ENCODE measurements around the gene RGS16. TPM values are rescaled to one million over a fixed set of nuclear protein-coding genes. Genes with fewer than 3 reads are reported as not detected.
A peak's percentile ranks its signal among the peaks of the same experiment; 100 is the strongest.
"Not testable (repeated sequence)": the region's sequence is repeated elsewhere in the genome, so short reads cannot be mapped to it uniquely, and the experiment has no call there.

RGS16 gene
- polyA plus RNA-seq, 1 donor from 2014 or later: 1.9 TPM

GRCh38 chr1:182634306-182635072, 30.3 kb upstream of the RGS16 start:
- Mint-ChIP-seq H3K27ac (peak overlapping the region in 2 of 3 donors; percentile 87 to 96), H3K27me3 (no peaks in the 10 kb centered on the region), H3K9me3 (no peaks in the 10 kb centered on the region), H3K36me3 (no peaks in the 10 kb centered on the region), H3K4me1 (peaks cover 36 to 39% (median 38%) of the 10 kb centered on the region in 3 donors), H3K4me3 (peak overlapping the region in 2 of 4 donors; percentile 73 to 75)

GRCh38 chr1:182633657-182634281, 29.6 kb upstream of the RGS16 start:
- H3K4me1 Mint-ChIP-seq: peaks cover 40 to 45% (median 40%) of the 10 kb centered on the region in 3 donors
- peak overlapping the region in 2 of 4 donors; percentile 73 to 75 for H3K4me3 Mint-ChIP-seq
- H3K27me3 Mint-ChIP-seq: no peaks in the 10 kb centered on the region
- no peaks in the 10 kb centered on the region for H3K36me3 Mint-ChIP-seq
- H3K9me3 Mint-ChIP-seq: no peaks in the 10 kb centered on the region
- H3K27ac Mint-ChIP-seq: peak overlapping the region; percentile 9 to 96 (median 87)

GRCh38 chr1:182633031-182633430, 28.8 kb upstream of the RGS16 start:
- H3K36me3 Mint-ChIP-seq: no peaks in the 10 kb centered on the region
- peak overlapping the region in 1 of 4 donors; percentile 73 for H3K4me3 Mint-ChIP-seq
- peaks cover 40 to 45% (median 41%) of the 10 kb centered on the region in 3 donors for H3K4me1 Mint-ChIP-seq
- no peaks in the 10 kb centered on the region for H3K27me3 Mint-ChIP-seq
- peak overlapping the region in 1 of 3 donors; percentile 96 for H3K27ac Mint-ChIP-seq
- no peaks in the 10 kb centered on the region for H3K9me3 Mint-ChIP-seq

GRCh38 chr1:182632441-182632857, 28.3 kb upstream of the RGS16 start:
- H3K27me3 Mint-ChIP-seq, H3K9me3 Mint-ChIP-seq, H3K36me3 Mint-ChIP-seq: not testable (repeated sequence)
- peaks cover 40 to 47% (median 41%) of the 10 kb centered on the region in 3 donors for H3K4me1 Mint-ChIP-seq
- peak overlapping the region in 3 of 4 donors; percentile 51 to 88 (median 83) for H3K4me3 Mint-ChIP-seq
- H3K27ac Mint-ChIP-seq: peak overlapping the region; percentile 21 to 77 (median 39)

- peak overlapping the region in 2 of 3 donors; percentile 21 to 77 for H3K27ac Mint-ChIP-seq
- peak overlapping the region in 1 of 4 donors; percentile 83 for H3K4me3 Mint-ChIP-seq
- no peaks in the 10 kb centered on the region for H3K36me3 Mint-ChIP-seq
- H3K4me1 Mint-ChIP-seq: peaks cover 40 to 52% (median 41%) of the 10 kb centered on the region in 3 donors
- H3K9me3 Mint-ChIP-seq: no peaks in the 10 kb centered on the region
- H3K27me3 Mint-ChIP-seq: no peaks in the 10 kb centered on the region
Observed at GRCh38 chr1:182631954-182632353, 27.8 kb upstream of the RGS16 start.

- Mint-ChIP-seq H3K4me1 (peaks cover 40 to 59% (median 41%) of the 10 kb centered on the region in 3 donors), H3K27me3 (no peaks in the 10 kb centered on the region), H3K36me3 (no peaks in the 10 kb centered on the region), H3K27ac (no peak overlapping the region), H3K4me3 (no peak overlapping the region), H3K9me3 (no peaks in the 10 kb centered on the region)
Observed at GRCh38 chr1:182631053-182631677, 27.0 kb upstream of the RGS16 start.

- H3K9me3 Mint-ChIP-seq: no peaks in the 10 kb centered on the region
- H3K27ac Mint-ChIP-seq: no peak overlapping the region
- no peak overlapping the region for H3K4me3 Mint-ChIP-seq
- H3K27me3 Mint-ChIP-seq: no peaks in the 10 kb centered on the region
- H3K36me3 Mint-ChIP-seq: no peaks in the 10 kb centered on the region
- peaks cover 40 to 62% (median 41%) of the 10 kb centered on the region in 3 donors for H3K4me1 Mint-ChIP-seq
Observed at GRCh38 chr1:182630586-182630985, 26.4 kb upstream of the RGS16 start.

- Mint-ChIP-seq H3K9me3 (no peaks in the 10 kb centered on the region), H3K4me1 (peaks cover 40 to 72% (median 45%) of the 10 kb centered on the region in 3 donors), H3K27ac (peak overlapping the region; percentile 0 to 73 (median 8)), H3K4me3 (peak overlapping the region in 2 of 4 donors; percentile 13 to 85), H3K27me3 (no peaks in the 10 kb centered on the region), H3K36me3 (no peaks in the 10 kb centered on the region)
Observed at GRCh38 chr1:182629499-182630096, 25.4 kb upstream of the RGS16 start.

- Mint-ChIP-seq H3K4me3 (peak overlapping the region in 1 of 4 donors; percentile 85), H3K27ac (peak overlapping the region in 2 of 3 donors; percentile 0 to 73), H3K4me1 (peaks cover 43 to 72% (median 44%) of the 10 kb centered on the region in 3 donors), H3K9me3 (no peaks in the 10 kb centered on the region), H3K36me3 (no peaks in the 10 kb centered on the region), H3K27me3 (no peaks in the 10 kb centered on the region)
Observed at GRCh38 chr1:182629080-182629479, 24.9 kb upstream of the RGS16 start.

GRCh38 chr1:182628657-182629056, 24.5 kb upstream of the RGS16 start:
- no peak overlapping the region for H3K4me3 Mint-ChIP-seq
- no peaks in the 10 kb centered on the region for H3K27me3 Mint-ChIP-seq
- no peaks in the 10 kb centered on the region for H3K9me3 Mint-ChIP-seq
- no peaks in the 10 kb centered on the region for H3K36me3 Mint-ChIP-seq
- no peak overlapping the region for H3K27ac Mint-ChIP-seq
- H3K4me1 Mint-ChIP-seq: peaks cover 42 to 68% (median 42%) of the 10 kb centered on the region in 3 donors

GRCh38 chr1:182627622-182628021, 23.4 kb upstream of the RGS16 start:
- Mint-ChIP-seq H3K9me3 (no peaks in the 10 kb centered on the region), H3K36me3 (no peaks in the 10 kb centered on the region), H3K4me1 (peaks cover 43 to 67% (median 45%) of the 10 kb centered on the region in 3 donors), H3K27me3 (no peaks in the 10 kb centered on the region), H3K27ac (no peak overlapping the region), H3K4me3 (no peak overlapping the region)

GRCh38 chr1:182626527-182626926, 22.3 kb upstream of the RGS16 start:
- no peak overlapping the region for H3K4me3 Mint-ChIP-seq
- H3K27ac Mint-ChIP-seq: no peak overlapping the region
- H3K9me3 Mint-ChIP-seq: no peaks in the 10 kb centered on the region
- no peaks in the 10 kb centered on the region for H3K36me3 Mint-ChIP-seq
- H3K27me3 Mint-ChIP-seq: no peaks in the 10 kb centered on the region
- H3K4me1 Mint-ChIP-seq: peaks cover 39 to 59% (median 44%) of the 10 kb centered on the region in 3 donors

- no peaks in the 10 kb centered on the region for H3K27me3 Mint-ChIP-seq
- H3K4me1 Mint-ChIP-seq: peaks cover 38 to 62% (median 43%) of the 10 kb centered on the region in 3 donors
- H3K4me3 Mint-ChIP-seq: no peak overlapping the region
- H3K36me3 Mint-ChIP-seq: no peaks in the 10 kb centered on the region
- H3K27ac Mint-ChIP-seq: no peak overlapping the region
- H3K9me3 Mint-ChIP-seq: no peaks in the 10 kb centered on the region
Observed at GRCh38 chr1:182625719-182626504, 21.7 kb upstream of the RGS16 start.

GRCh38 chr1:182625024-182625423, 20.8 kb upstream of the RGS16 start:
- no peak overlapping the region for H3K4me3 Mint-ChIP-seq
- H3K4me1 Mint-ChIP-seq: peaks cover 33 to 60% (median 34%) of the 10 kb centered on the region in 3 donors
- peaks cover 2 to 4% (median 2%) of the 10 kb centered on the region in 3 donors for H3K9me3 Mint-ChIP-seq
- no peaks in the 10 kb centered on the region for H3K27me3 Mint-ChIP-seq
- no peak overlapping the region for H3K27ac Mint-ChIP-seq
- H3K36me3 Mint-ChIP-seq: peaks cover 1% of the 10 kb centered on the region

All from IgD-negative memory B cell (primary cell).